DMS114 treated with DMSO at 0.1 percent for 48 hours (cell line): ENCODE data around the gene CLSTN2.

ENCODE experiments used
- DNase-seq: peaks from one replicate; lab custom pipeline; 2025; ENCODE audit not compliant: unreplicated experiment; lab: John Stamatoyannopoulos, UW

Gene CLSTN2

DNA sequence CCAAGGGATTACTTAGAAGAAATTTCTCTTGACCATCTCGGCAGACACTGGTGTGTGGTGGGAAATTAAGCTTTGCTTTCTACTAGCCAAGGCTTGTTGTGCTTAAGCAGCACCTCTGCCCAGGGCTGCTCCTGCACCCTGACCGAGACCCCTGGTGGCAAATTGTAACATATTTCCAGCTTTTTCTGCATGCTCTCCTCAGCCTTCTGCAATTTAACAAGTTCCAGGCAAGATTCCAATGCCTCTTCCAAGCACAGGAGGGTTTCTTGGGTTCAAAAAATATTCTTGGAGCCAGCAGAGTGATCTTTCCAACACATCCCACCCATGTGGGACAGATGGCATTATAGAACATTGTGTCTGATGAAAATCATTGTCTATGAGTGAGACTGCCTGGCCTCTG, 210.5 kb downstream of the CLSTN2 start:
- no peak for DNase-seq

DNA sequence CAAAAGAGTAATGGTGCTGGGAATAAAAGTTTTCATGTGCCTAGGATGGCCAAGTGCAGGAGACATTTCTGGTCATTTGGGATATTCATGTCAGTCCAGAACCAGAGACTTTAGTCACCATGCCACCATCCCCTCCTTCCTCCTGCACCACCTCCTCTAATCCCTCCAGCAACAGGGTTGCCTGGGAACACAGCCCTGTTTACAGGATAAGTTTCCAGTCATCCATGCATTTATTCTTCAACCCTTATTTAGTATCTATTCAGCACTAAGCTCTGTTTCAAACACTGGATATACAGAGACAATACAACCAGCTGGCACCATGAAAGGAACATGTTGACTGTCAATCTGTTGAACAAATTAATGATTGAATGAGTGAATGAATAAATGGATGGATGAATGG, 211.7 kb downstream of the CLSTN2 start:
- DNase-seq: no peak

DNA sequence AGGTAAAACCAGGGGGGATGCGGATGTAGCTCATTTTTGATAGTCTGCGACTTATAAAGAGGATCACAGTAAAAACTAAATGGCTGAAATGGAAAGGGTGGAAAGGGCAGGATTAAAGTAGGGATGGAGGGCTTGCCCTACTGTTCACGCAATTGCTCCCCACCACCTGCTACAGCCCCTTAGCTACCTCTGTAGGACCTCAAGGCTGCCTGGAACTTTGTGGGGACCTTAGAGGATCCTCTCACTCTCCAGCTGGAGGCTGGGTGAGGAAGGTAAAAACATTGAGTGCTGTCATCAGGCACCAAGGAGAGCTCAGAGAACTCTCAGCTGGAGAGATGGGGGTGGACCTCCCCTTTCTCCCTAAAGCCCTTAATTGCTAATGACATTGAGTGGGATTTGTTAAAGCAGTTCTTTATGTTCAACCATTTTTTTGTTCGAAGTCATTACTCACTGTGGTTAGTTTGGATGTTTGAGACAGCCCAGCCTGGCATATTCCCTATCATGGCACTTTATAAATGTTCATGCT, 213.0 kb downstream of the CLSTN2 start:
- DNase-seq: no peak

DNA sequence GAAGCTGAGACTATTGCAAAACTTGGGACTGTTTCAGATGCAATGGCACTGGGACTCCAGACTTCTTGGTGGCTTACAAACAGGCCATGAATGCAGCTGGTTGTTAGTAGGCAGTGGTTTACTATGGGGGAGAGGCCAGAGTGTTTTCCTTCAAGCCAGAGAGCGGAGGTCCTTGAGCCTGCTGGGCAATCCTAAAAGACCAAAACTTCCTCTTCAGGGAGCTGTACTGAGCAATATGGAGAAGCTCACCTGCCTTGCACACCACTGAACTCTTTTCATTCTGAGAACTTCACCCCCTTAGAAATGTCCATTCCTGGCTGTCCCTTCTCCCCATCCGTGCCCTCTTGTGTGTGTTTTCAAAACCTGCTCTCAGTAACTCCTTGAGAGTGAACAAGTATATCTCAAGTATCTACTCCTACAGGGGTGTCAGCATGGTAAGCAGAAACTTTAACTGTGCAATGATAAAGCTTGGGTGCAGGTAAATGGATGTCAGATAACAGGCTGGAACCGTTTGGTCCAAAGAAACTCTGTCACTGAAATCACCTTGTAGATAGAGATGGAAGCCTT, 213.9 kb downstream of the CLSTN2 start:
- DNase-seq: no peak

DNA sequence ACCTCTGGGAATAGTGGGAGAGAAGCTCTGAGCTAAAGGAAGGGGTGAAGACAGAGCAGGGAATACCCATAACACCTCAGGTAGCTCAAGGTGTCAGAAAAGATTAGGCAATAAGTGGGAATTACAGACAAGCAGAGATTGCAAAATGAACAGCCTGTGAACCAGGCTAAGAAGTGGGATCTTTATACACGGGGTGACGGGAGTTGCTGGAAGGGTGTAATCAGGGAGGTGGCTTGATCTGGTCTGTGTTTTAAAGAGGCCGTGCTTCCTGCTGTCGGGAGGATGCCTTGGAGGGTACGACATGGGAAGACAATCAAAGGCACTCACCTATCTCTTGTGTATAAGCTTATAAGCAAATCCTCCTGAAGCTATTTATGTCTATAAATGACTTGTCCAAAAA, 216.3 kb downstream of the CLSTN2 start:
- no peak for DNase-seq

DNA sequence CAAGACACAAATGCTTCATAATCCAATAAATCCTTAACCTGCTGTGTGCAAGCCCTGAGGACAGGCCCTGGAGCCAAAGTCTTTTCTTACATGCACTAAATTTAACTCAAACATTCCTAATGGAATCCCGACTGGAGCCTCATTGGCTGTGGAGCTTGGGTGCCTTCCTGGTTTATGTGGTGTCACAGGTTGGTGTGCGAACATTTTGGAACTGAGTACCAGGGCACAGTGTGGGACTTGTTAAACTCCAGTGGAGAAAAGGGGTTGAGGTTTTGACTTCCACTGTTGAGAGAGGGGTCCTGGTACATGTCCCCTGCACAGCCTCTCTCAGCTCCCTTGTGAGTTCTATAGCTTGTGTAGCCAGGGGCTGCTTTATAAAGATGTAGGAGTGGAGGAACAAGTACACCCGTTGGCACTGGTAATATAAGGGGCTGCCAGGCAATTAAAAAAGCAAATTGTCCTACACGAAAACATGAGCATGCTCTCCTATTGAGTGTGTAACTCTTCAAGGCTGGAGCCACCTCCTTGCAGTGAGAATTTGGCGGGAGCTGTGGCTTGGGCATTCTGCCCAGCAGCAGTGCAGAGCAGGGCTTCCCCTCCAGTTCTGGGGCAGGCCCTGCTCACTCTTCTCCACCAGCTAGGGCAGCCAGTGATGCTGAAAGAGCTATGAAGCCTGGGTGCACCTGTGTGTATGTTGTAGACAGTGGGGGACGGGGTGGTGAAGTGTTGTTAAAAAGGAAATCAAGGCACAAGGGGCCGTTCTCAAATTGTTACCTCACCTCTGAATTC, 218.1 kb downstream of the CLSTN2 start:
- DNase-seq: no peak

DNA sequence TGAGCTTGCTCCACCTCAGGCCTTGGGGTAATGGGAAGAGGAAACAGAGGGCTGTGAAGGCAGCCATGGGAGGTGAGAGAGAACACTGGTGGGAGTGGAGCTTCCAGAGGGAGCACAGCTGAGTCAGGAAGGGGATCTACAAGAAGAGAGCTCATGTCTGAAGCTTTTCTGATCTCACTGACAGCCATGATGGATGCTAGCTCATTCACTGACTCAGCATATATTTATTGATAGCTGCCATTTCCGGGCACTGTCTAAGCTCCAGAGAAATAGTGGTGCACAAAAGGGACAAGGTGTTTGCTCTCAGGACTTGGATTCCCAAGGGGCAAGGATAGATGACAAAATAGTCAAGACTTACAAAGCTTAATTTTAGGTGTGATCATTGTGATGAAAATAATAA, 218.8 kb downstream of the CLSTN2 start:
- DNase-seq: no peak

DNA sequence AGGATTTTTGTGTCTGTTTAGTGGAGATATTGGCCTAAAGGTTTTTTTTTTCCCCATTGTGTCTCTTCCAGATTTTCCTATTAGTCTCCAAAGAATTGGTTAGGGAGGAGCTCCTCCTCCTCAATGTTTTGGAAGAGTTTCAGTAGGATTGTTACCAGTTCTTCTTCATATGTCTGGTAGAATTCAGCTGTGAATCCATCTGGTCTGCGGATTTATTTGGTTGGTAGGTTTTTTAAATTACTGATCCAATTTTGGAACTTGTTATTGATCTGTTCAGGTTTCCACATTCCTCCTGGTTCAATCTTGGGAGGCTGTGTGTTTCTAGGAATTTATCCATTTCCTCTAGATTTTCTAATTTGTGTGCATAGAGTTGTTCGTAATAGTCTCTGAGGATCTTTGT, 222.2 kb downstream of the CLSTN2 start:
- DNase-seq: no peak

DNA sequence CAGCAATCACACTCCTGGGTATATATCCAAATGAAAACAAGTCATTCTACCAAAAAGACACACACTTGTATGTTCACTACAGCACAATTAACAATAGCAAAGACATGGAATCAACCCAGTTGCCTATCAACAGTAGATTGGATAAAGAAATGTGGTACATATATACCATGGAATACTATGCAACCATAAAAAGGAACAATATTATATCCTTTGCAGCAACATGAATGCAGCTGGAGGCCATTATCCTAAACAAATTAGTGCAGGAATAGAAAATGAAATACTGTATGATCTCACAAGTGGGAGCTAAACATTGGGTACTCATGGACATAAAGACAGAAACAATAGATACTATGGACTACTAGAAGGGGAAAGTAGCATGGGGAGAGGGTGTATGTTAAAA, 224.7 kb downstream of the CLSTN2 start:
- DNase-seq: no peak

DNA sequence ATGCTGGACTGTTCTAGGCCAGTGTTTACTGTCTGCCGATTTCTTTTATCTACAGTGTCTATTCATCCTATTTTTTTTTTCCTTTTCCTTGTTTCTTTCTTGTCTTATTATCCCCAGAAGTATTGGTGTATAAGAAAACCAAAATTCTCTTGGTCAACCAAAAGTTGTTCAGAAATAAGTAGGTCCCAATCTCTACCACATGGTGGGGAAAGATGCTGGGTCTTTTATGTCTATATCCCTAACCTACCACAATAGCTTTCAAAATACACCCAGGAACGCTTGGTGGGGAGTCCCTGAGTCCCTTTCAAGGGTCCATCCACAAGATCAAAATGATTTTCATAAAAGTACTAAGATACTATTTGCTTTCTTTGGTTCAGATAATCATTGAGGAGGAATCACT, 225.6 kb downstream of the CLSTN2 start:
- no peak for DNase-seq

DNA sequence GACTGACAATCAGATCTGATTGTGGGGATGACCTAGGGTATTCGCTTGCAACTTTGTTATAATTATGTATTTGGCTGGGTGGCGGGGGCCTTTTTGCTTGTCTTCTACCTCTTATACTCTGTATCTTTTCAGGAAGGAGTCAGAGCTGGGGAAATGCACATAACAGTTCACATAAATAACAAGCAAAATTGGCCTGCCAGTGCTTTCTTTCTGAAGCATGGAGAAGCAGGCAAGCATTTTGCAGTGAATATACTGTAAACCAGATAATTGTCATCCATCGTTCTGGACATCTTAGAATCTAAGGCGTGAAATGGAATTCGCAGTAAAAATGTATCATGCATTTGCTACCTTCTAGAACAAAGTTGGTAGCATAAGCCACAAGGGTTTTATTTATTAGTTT, 227.6 kb downstream of the CLSTN2 start:
- no peak for DNase-seq

DNA sequence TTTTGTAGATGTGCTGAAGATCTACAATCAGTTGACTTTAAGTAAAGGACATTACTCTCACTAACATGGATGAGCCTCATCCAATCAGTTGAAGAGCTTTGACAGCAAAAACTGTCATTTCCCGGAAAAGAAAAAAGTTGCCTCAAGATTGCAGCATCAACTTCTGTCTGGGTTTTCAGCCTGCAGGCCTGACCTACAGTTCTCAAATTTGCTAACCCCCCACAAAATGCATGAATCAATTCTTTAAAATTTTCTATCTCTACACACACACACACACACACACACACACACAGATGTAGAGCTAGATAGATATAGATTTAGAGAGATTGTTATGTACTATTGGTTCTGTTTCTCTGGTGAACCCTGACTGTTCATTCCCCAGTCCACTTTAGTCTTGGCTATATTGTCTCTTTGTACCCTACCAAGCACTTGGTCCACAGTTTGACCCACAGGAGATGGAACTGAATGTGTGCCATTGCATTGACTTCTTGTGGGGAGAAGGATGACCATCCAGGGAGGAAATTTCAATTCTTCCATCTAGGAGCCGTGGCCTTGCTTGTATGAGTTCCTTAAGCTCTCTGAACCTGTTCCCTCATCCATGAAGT, 228.3 kb downstream of the CLSTN2 start:
- DNase-seq: no peak

DNA sequence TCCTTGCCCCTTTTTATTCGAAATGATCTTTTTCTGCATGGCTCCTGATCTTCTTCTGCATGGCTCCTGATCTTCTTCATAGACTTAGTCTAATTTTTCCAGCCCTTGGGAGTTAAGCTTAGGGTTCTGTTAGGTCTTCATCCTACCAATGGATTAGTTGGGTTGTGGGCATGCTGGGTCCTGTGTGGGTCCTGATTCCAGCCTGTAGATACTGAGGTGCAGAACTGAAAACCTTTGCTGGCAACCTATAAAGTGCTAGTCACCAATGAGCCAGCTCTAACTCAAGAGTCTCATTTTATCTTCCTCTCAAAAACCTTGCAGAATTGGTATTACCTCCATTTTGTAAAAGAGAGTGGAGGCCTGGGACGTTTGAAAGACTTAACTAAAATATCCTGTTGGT, 229.2 kb downstream of the CLSTN2 start:
- DNase-seq: no peak

DNA sequence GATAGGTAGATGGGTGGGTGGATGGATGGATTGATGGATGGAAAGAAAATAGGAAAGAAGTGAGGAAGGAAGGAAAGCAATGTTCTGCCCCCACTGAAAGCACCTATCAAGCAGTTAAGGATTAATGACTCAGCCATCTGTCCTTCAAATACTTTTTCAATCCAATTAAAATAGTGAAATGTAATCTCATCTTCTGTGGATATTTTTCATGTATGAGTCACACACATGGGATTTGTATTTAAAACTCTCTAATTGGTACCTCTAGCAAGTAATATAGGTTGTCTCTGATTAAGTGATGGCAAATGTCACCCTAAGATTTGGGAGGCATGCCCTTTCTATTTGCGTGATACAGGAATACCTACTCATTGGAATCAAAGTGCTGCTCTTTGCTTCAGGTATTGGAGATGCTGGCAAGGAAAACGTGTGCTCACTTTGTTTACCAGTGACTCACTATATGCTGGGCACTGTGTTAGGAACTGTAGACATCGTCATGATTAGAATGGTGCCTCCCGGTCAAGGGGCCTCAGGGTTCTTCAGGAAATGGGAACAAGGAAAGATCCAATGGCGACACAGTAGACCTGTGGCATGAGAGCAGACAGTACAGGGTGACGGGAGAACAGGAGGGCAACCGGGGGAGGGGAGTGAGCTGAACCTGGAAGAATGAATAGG, 230.1 kb downstream of the CLSTN2 start:
- DNase-seq: no peak

DNA sequence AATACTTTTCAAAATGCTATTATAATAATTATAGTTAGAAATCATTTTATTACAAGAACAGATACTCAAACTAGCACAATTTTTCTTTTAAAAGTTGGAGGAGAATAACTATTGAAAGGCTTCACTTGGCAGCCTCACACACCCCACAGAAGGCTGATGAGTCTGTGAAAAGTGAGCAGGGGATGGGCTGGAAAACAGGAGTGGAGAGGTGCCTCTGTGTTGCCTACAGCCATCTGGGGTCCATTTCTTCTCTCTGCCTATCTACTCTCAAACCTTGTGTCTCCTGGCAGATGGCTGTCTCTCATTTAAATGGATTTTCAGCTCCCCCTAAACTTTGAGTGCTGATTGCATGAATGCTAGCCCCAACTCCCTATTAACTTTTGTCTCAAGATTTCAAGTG, 230.8 kb downstream of the CLSTN2 start:
- DNase-seq: no peak

DNA sequence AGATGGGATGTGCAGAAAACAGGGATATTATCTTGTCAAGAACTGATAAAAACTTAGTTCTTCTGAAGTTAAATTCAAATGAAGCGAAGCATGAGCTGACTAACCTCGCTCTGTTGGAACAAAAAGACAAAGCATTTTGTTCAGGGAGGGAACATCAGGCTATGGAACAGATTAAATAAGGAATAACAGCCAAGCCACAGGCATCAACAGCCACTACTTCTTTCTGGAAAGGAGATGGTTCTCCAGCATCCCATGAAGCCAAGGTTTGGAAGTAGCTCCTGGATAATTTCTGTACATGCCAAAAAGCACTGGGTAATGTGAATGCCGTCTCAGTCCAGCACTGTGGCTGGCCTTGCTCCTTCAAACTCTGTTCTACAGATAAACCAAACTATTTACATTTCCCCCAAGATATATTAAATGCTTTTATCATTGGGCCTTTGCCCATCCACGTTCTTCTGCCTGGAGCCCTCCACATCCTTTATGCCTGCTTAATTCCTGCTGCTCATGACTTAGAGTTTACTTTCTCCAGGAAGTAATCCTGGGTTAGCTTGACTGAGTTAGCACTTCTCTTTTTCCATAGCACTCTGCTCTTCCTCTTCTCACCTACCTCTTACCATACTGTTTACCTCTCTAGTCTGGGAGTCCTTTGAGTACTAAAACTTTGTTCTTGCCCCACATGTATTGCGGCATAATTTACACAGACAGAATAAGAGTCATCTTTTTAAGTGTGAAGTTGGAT, 232.0 kb downstream of the CLSTN2 start:
- no peak for DNase-seq

DNA sequence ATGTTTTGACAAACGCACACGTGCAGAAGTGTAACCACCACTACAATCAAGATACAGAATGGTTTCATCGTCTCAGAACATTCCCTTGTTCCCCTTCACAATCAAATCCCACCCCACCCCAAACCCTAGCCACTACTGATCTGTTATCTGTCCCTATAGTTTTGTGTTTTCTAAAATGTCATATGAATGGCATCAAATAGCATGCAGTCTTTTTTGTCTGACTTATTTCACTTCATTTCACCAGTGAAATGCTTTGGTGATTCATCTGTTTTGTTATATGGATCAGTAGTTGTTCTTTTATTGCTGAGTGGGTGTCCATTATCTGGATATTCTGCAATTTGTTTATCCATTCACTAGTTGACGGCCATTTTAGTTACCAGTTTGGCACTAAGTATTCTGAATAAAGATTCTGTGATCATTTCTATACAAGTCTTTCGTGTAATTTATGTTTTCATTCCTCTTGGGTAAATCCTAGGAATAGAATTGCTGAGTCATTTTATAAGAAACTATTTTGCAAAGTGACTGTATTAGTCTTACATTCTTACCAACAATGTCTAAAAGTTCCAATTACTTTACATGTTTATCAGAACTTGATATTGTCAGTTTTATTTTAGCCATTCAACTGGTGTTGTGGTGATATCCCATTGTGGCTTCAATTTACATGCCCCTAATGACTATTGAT, 232.8 kb downstream of the CLSTN2 start:
- no peak for DNase-seq

DNA sequence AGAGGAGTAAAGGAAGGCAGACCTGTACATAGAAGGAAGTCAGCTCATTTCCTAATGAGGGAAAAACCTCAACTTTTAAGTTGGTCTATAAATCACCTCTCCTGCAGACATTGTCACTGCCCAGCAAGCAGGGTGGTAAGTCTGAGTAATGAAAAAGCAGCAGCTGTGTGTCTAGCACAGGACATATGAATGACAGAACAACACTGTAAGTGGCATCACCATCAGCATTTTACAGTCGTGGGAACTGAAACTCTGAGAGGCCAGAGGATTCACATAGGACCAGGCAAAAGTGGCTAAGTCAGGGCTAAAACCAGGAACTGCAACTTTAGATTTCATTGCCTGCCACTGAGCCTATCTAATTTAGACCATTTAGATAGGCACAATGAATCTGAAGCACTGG, 235.6 kb downstream of the CLSTN2 start:
- DNase-seq: no peak

DNA sequence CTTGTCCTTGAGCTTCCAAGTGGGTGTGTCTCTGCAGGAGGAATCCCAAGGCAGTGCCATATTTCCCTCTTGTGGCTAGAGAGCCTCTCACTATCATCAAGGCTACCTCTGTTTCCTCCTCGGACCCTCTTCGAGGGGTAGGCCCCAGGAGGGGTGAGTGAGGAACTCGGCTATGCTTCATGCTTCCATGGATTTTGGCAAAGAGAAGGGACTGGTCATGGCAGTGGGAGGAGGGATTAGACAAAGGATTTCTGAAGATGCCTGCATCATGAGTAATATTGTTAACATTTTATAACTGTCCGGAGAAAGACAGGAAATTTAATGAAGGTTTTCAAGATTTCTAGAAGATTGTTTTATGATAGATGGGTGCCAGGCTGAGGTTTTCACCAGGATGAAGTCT, 241.5 kb downstream of the CLSTN2 start:
- no peak for DNase-seq

DNA sequence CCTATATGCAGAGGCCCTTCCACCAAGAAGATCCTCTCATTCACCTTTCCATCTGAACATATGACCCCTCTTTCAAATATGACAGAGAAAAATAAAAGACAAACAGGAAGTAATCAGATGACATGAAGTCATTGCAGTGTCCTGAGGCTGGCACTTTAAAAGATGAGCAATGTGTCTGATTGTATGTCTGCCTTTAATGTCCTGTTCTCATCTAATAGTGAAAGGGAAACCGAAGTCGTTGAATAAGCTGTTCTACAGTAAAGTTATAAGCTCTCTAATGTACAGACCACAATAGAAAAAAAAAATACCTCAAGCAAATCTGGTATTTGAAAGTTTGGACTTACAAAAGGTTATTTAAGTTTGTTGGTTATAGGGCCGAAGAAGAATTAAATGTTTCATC, 243.0 kb downstream of the CLSTN2 start:
- no peak for DNase-seq

DNA sequence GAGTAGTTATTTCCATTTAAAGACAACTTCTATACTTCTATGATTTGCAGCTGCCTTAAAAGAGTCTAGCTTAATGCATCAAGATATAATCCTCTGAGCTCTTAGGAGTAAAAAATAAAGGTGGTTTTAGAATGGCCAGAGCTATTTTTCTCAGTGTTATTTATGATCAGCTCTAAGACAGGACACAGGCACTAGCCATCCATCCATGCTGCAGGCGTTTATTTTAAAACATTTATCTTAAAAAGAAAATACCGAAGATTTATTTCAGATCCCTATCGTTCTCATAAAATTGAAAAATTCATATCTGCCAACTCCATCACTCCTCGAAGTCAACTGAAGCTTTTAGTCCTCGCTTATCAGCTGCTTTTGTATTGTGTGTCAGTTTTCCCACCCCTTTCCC, 243.5 kb downstream of the CLSTN2 start:
- no peak for DNase-seq
